H1 (cell line): ENCODE measurements around the gene GUCY1A1. TPM values are rescaled to one million over a fixed set of nuclear protein-coding genes. Genes with fewer than 3 reads are reported as not detected.

Experiments used
- CTCF ChIA-PET: fragments of 300-600 bp; sonication (Branson Sonifier 250); formaldehyde crosslinking; loops from one replicate; lab custom pipeline; 2021; ENCODE audit not compliant: partially characterized antibody; lab: Charles Lee
- POLR2A ChIA-PET: fragments of 300-600 bp; sonication (Branson Sonifier 250); formaldehyde crosslinking; loops from one replicate; lab custom pipeline; 2021; ENCODE audit warnings: inconsistent platforms; ENCODE audit not compliant: partially characterized antibody; lab: Charles Lee
- DNase-seq, 2 experiments: peaks; one replicate each; pipeline versions ENCODE4 v3.0.0 to v3.0.0-alpha.2; 2010 to 2022; ENCODE audit warnings: low spot score in 2 of 2, low read depth in 1 of 2, mixed read lengths in 1 of 2
- FAIRE-seq: peaks from 2 replicates; lab custom pipeline; 2011; peaks lifted over from hg19 to GRCh38; lab: Jason Lieb, UNC
- H2AFZ ChIP-seq: 2 replicates; pipeline ENCODE4 v1.8.1; 2012; ENCODE audit warnings: low read length, inconsistent platforms
- H2AK5ac ChIP-seq: 2 replicates; pipeline ENCODE4 v1.6.1; 2013; ENCODE audit warnings: low read depth, low read length
- H2BK120ac ChIP-seq: replicated peaks from 2 replicates; pipeline ENCODE3; 2013; ENCODE audit warnings: low read depth, low read length, inconsistent platforms
- H2BK12ac ChIP-seq: 2 replicates; pipeline ENCODE4 v1.6.1; 2013; ENCODE audit warnings: low read depth, low read length
- H2BK15ac ChIP-seq: 2 replicates; pipeline ENCODE4 v1.6.1; 2013; ENCODE audit warnings: low read length
- H2BK20ac ChIP-seq: 2 replicates; pipeline ENCODE4 v1.6.1; 2013; ENCODE audit warnings: low read length
- H2BK5ac ChIP-seq: 2 replicates; pipeline ENCODE4 v1.6.1; 2013; ENCODE audit warnings: low read depth, low read length
- H3K14ac ChIP-seq: 2 replicates; pipeline ENCODE4 v1.6.1; 2013; ENCODE audit warnings: inconsistent platforms; ENCODE audit not compliant: insufficient read length
- H3K18ac ChIP-seq: 2 replicates; pipeline ENCODE4 v1.6.1; 2013; ENCODE audit warnings: low read length; ENCODE audit errors: extremely low read depth
- H3K23ac ChIP-seq: 2 replicates; pipeline ENCODE4 v1.6.1; 2013; ENCODE audit warnings: inconsistent platforms; ENCODE audit not compliant: insufficient read length
- H3K23me2 ChIP-seq: 2 replicates; pipeline ENCODE4 v1.6.1; 2013; ENCODE audit warnings: low read depth, low read length
- H3K27ac ChIP-seq: 2 replicates; pipeline ENCODE4 v1.6.1; 2011; ENCODE audit warnings: low read depth, low read length, inconsistent platforms
- H3K27me3 ChIP-seq, 4 experiments: replicated peaks in 1 of 4; 1 replicate in 1 of 4; 2 replicates in 3 of 4; pipeline versions ENCODE4 v1.6.1 to v1.8.1; 2011 to 2013; ENCODE audit warnings: low read length in 3 of 4, mild to moderate bottlenecking in 3 of 4, inconsistent platforms in 2 of 4, mixed read lengths in 2 of 4, moderate library complexity in 1 of 4; ENCODE audit not compliant: control insufficient read depth in 3 of 4, insufficient read depth in 3 of 4; ENCODE audit errors: extremely low read depth in 1 of 4
- H3K36me3 ChIP-seq, 4 experiments: 2 replicates each; pipeline versions ENCODE4 v1.6.1 to v1.8.1; 2011 to 2013; ENCODE audit warnings: mild to moderate bottlenecking in 4 of 4, low read length in 3 of 4, moderate library complexity in 2 of 4, control low read depth in 1 of 4, inconsistent platforms in 1 of 4; ENCODE audit not compliant: insufficient read depth in 4 of 4, control insufficient read depth in 2 of 4
- H3K4ac ChIP-seq: replicated peaks from 2 replicates; pipeline ENCODE3; 2013; ENCODE audit warnings: low read length, low read depth, mixed read lengths, inconsistent platforms; ENCODE audit not compliant: insufficient read length
- H3K4me1 ChIP-seq, 4 experiments: replicated peaks in 1 of 4; 1 replicate in 1 of 4; 2 replicates in 3 of 4; pipeline versions ENCODE4 v1.6.1 to v1.8.1; 2011 to 2013; ENCODE audit warnings: low read length in 3 of 4, inconsistent platforms in 2 of 4, mixed read lengths in 1 of 4; ENCODE audit not compliant: insufficient read depth in 4 of 4, control insufficient read depth in 3 of 4
- H3K4me2 ChIP-seq, 2 experiments: 2 replicates each; pipeline versions ENCODE4 v1.6.1 to v1.8.1; 2011 to 2013; ENCODE audit warnings: low read depth in 2 of 2, low read length in 2 of 2, control low read depth in 1 of 2, inconsistent platforms in 1 of 2, mild to moderate bottlenecking in 1 of 2; ENCODE audit not compliant: insufficient read depth in 1 of 2
- H3K4me3 ChIP-seq, 4 experiments: fragments of 200-600, 300-600 bp in 1 of 4; sonication (generic), shearing (Covaris generic), sonication (Bioruptor Twin) in 1 of 4; 2 replicates each; pipeline versions ENCODE4 v1.5.1 to v1.8.1; 2011 to 2016; ENCODE audit warnings: low read length in 4 of 4, low read depth in 3 of 4, control low read depth in 2 of 4, inconsistent platforms in 2 of 4, mild to moderate bottlenecking in 2 of 4, mixed read lengths in 1 of 4, moderate library complexity in 1 of 4; ENCODE audit not compliant: insufficient read depth in 2 of 4; ENCODE audit errors: extremely low read depth in 1 of 4
- H3K56ac ChIP-seq: replicated peaks from 2 replicates; pipeline ENCODE3; 2013; ENCODE audit warnings: low read depth, mild to moderate bottlenecking, mixed read lengths, low read length, inconsistent platforms; ENCODE audit not compliant: insufficient read length
- H3K79me1 ChIP-seq: 2 replicates; pipeline ENCODE4 v1.6.1; 2013; ENCODE audit warnings: low read depth, low read length, control low read depth
- H3K79me2 ChIP-seq, 2 experiments: 2 replicates each; pipeline versions ENCODE4 v1.6.1 to v1.8.1; 2012 to 2013; ENCODE audit warnings: low read length in 2 of 2, mild to moderate bottlenecking in 2 of 2, inconsistent platforms in 1 of 2; ENCODE audit not compliant: insufficient read depth in 2 of 2, control insufficient read depth in 1 of 2
- H3K9ac ChIP-seq, 4 experiments: replicated peaks in 1 of 4; 1 replicate in 1 of 4; 2 replicates in 3 of 4; pipeline versions ENCODE4 v1.6.1 to v1.8.1; 2011 to 2013; ENCODE audit warnings: low read depth in 3 of 4, low read length in 3 of 4, control low read depth in 2 of 4, mild to moderate bottlenecking in 2 of 4, moderate library complexity in 2 of 4, inconsistent platforms in 1 of 4; ENCODE audit errors: extremely low read depth in 1 of 4
- H3K9me3 ChIP-seq, 2 experiments: 2 replicates each; pipeline versions ENCODE4 v1.6.1 to v1.8.1; 2012 to 2013; ENCODE audit warnings: mild to moderate bottlenecking in 2 of 2, moderate library complexity in 2 of 2, control low read depth in 1 of 2, inconsistent platforms in 1 of 2, low read depth in 1 of 2, low read length in 1 of 2, mixed read lengths in 1 of 2; ENCODE audit not compliant: insufficient read depth in 2 of 2
- H4K20me1 ChIP-seq, 2 experiments: replicated peaks in 1 of 2; 2 replicates each; pipeline versions ENCODE3 to v1.8.1; 2011 to 2013; ENCODE audit warnings: inconsistent platforms in 2 of 2, low read length in 2 of 2, mild to moderate bottlenecking in 1 of 2; ENCODE audit not compliant: insufficient read depth in 2 of 2, control insufficient read depth in 1 of 2
- H4K5ac ChIP-seq: 2 replicates; pipeline ENCODE4 v1.6.1; 2013; ENCODE audit warnings: low read length, low read depth, mixed read lengths, inconsistent platforms; ENCODE audit not compliant: insufficient read length
- H4K8ac ChIP-seq: 2 replicates; pipeline ENCODE4 v1.8.0; 2013; ENCODE audit warnings: mild to moderate bottlenecking, moderate library complexity, low read length, inconsistent platforms; ENCODE audit not compliant: insufficient read depth; ENCODE audit errors: extremely low read depth
- H4K91ac ChIP-seq: replicated peaks from 2 replicates; pipeline ENCODE3; 2013; ENCODE audit warnings: low read length, mixed read lengths, inconsistent platforms; ENCODE audit not compliant: insufficient read length
- JUN ChIP-seq: IDR thresholded peaks from 2 replicates; pipeline ENCODE4 v1.6.1; 2011; ENCODE audit warnings: low read depth, mild to moderate bottlenecking, improper control_type of control experiment, low read length
- KDM4A ChIP-seq: IDR thresholded peaks from one replicate; pipeline ENCODE4 v1.7.1; 2012; ENCODE audit warnings: low read depth, mild to moderate bottlenecking, moderate library complexity, low read length, inconsistent platforms; ENCODE audit not compliant: severe bottlenecking
- WGBS, 2 experiments: shearing (Covaris generic) in 1 of 2; methylation state at CpG; one replicate each; pipeline versions ENCODE4 v1.1.6 to v1.1.7; 2013 to 2015; ENCODE audit warnings: low lambda C conversion rate in 2 of 2, mixed read lengths in 2 of 2, inconsistent platforms in 1 of 2, low coverage in 1 of 2, missing lambda C conversion rate in 1 of 2; ENCODE audit not compliant: insufficient replicate concordance in 2 of 2, insufficient coverage in 1 of 2, insufficient read length in 1 of 2; ENCODE audit errors: extremely low coverage in 1 of 2, missing lambda C conversion rate in 1 of 2; 5-methylcytosine and 5-hydroxymethylcytosine counted together
- polyA plus RNA-seq, 7 experiments: library from polyadenylated mRNA; depleted of rRNA in 3 of 7; stranded (reverse) in 5 of 7; unstranded in 2 of 7; fragments of >200 nt in 5 of 7; fragments of 200-250 nt in 2 of 7; gene quantifications; 1 replicate in 5 of 7; 2 replicates in 1 of 7; 4 replicates in 1 of 7; pipeline versions ENCODE4 v1.2.1 to v1.2.3, GENCODE V29; 2011 to 2013; ENCODE audit warnings: missing spikeins in 2 of 7, mixed read lengths in 2 of 7
- total RNA-seq: library from RNA; stranded (reverse); fragmentation: NEBNext Ultra II Directional; extraction: Animal tissue kit (Norgen Biotek cat#: 25700); gene quantifications from 2 replicates; pipeline ENCODE4 v1.2.1, GENCODE V29; 2021

GUCY1A1 gene
- total and polyA plus RNA-seq, 2 of the 8 experiments (the other 6 are each of a cell fraction or from before 2014, with no cell fraction given), result not detected

GRCh38 chr4:155709918-155710317 lies 43.3 kb downstream of the GUCY1A1 start:
- H3K9ac ChIP-seq, result no peak overlapping the region
- no peak overlapping the region for H4K8ac ChIP-seq
- no peak overlapping the region for H2BK20ac ChIP-seq
- H3K56ac ChIP-seq, result no peak overlapping the region
- no peaks in the 10 kb centered on the region for H3K27me3 ChIP-seq
- no peak for DNase-seq
- no peak overlapping the region for H2AK5ac ChIP-seq
- H3K4me2 ChIP-seq, result no peak overlapping the region
- no peak overlapping the region for H3K23ac ChIP-seq
- H2BK15ac ChIP-seq, result no peak overlapping the region
- H3K79me2 ChIP-seq, result no peaks in the 10 kb centered on the region
- H3K4me3 ChIP-seq, result no peak overlapping the region
- no peak overlapping the region for H3K18ac ChIP-seq
- no peak overlapping the region for H2BK12ac ChIP-seq
- no peaks in the 10 kb centered on the region for H3K36me3 ChIP-seq
- H3K9me3 ChIP-seq, result no peaks in the 10 kb centered on the region
- FAIRE-seq, result no peak
- no peak overlapping the region for H2BK5ac ChIP-seq
- H3K79me1 ChIP-seq, result no peaks in the 10 kb centered on the region
- POLR2A ChIA-PET, result interaction anchor here (0.7 kb wide), 1 partner anchor 524 kb away, joined by 3 read pairs; no protein-coding TSS in a partner anchor
- CTCF ChIA-PET, result no interaction called here
- no peaks in the 10 kb centered on the region for H3K23me2 ChIP-seq
- 96% methylated on average over 4 of the region's 4 CpGs; no CpG with 5 or more reads in 1 of the 2 experiments for WGBS, 2 experiments
- no peak overlapping the region for H3K14ac ChIP-seq
- no peak overlapping the region for H3K27ac ChIP-seq
- H4K20me1 ChIP-seq, result no peaks in the 10 kb centered on the region
- H4K5ac ChIP-seq, result no peak overlapping the region
- TF ChIP-seq JUN (no peak), KDM4A (no peak)
- no peak overlapping the region for H2AFZ ChIP-seq
- H3K4ac ChIP-seq, result no peak overlapping the region
- H3K4me1 ChIP-seq, result no peaks in the 10 kb centered on the region
- H2BK120ac ChIP-seq, result no peak overlapping the region
- no peak overlapping the region for H4K91ac ChIP-seq
